Right renal pelvis (tissue), 4 donors: ENCODE data around the gene ARHGEF38. TPM values are rescaled to one million over a fixed set of nuclear protein-coding genes. Genes with fewer than 3 reads are reported as not detected.
"Not testable (repeated sequence)": the region's sequence is repeated elsewhere in the genome, so short reads cannot be mapped to it uniquely, and the experiment has no call there.

ENCODE experiments used
- DNase-seq, 4 donors: peaks; one replicate each; pipeline ENCODE4 v3.0.0-alpha.2; 2013; ENCODE audit warnings: low read depth in 4 of 4, low spot score in 3 of 4, missing footprints in 1 of 4
- polyA plus RNA-seq, 4 donors: library from polyadenylated mRNA; unstranded; fragments of 120-200 nt; gene quantifications; one replicate each; pipeline ENCODE4 v1.2.1, GENCODE V29; 2013; ENCODE audit not compliant: insufficient read length in 4 of 4

ARHGEF38 gene
- polyA plus RNA-seq, 4 donors, result 3.3 to 6.0 (median 5.2) TPM

DNA sequence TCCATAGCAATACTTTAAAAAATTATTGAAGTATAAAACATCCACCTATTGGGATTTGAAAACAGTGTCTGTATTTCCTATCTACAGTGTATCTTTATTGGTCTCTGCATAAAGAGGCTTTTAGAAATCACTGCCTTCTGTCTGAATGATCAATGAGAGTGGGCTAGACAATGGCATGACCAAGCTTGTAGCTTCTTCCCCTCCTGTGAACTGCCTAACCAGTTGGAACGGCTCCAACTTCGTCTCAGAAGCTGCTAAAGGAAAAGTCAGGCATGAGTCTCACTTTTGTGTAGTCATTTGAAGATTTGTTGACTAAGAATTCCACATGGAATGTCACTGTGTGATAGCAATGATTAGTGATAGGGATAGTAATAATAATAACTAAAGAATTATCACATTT lies 91.8 kb downstream of the ARHGEF38 start:
- no peak for DNase-seq

- DNase-seq, result no peak
These were observed 93.0 kb downstream of the ARHGEF38 start for GRCh38 chr4:105645440-105645839.

GRCh38 chr4:105650190-105650589 lies 97.8 kb downstream of the ARHGEF38 start:
- no peak for DNase-seq

GRCh38 chr4:105651884-105652283 lies 99.5 kb downstream of the ARHGEF38 start:
- DNase-seq, result no peak

- no peak for DNase-seq
These were observed 100.0 kb downstream of the ARHGEF38 start for GRCh38 chr4:105652286-105652888.

DNA sequence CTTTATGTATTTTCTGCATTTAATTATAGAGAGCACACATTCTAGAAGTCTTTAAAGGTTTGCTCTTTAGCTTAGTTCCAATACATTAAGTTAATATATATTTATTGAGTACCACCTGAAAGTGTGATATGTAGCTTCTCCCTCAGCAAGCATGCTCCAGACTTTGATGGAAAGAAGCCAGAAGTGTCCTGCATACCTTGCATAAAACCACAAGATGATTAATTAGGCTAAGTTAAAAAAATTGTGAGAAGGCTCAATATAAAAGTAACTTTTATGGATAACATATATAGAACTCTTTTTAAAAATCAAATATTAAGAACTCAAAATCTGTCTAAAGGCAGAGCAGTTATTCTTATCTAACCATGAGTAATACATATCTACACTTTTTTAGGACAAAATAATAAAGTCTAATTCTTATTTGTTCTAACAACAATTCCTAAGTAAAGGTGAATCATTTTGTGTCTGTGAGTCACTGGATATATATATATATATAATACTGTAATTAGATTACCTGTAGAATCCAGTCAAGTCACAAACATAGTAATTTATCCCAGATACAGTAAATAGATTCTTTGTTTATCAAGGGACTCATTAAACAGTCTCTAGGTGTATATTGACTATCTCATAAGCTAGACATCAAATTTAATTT lies 104.8 kb downstream of the ARHGEF38 start:
- no peak for DNase-seq

- no peak for DNase-seq
These were observed 106.8 kb downstream of the ARHGEF38 start for GRCh38 chr4:105659190-105659589.

GRCh38 chr4:105661028-105661427 lies 108.6 kb downstream of the ARHGEF38 start:
- DNase-seq, result no peak

DNA sequence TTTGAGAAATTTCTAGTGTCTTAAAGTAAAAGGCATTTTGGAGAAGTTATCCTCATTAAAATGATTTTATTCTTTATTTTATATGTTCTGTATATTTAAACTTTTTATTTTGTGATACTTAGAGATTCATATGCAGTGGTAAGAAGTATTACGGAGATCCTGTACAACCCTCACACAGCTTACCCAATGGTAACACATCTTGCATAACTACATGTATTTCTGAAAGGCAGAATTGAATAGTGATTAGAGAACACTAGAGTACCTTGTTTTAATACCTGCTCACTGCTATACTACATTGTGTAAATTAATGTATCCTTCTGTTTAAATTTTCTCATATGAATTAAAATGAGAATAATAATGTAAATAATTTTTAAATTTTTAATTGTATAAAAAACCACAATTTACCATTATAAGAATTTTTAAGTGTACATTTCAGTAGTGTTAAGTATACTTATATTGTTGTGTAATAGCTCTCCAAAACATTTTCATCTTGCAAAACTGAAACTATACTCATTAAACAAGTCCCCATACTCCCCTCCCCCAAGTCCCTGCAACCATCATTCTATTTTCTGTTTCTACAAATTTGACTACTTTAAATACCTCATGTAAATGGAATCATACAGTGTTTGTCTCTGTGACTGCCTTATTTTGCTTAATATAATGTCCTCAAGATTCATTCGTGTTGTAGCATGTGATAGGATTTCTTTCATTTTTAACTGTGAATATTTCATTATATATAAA lies 110.7 kb downstream of the ARHGEF38 start:
- no peak for DNase-seq

DNA sequence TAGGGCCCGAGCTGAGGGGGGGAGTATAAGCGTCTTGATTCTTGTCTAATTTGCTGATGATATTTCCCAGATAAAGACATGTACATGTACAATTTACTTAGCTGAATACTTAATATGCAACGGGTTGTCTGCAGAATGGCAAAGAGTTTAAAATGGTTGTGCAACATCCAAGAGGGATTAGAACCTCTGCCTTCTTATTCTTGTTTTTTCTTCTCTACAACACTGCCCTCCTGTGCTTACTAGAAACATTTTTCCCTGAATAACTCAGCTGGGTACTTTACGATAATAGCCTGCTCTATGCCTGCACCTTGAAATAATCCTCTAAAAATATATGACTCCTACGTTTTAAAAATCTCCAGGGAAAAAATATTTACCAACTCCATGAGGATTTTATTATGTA lies 114.3 kb downstream of the ARHGEF38 start:
- DNase-seq, result no peak

- no peak for DNase-seq
These were observed 118.3 kb downstream of the ARHGEF38 start for GRCh38 chr4:105670684-105671083.

GRCh38 chr4:105671301-105671700 lies 118.9 kb downstream of the ARHGEF38 start:
- no peak for DNase-seq

GRCh38 chr4:105674011-105674410 lies 121.6 kb downstream of the ARHGEF38 start:
- no peak for DNase-seq

GRCh38 chr4:105677709-105678108 lies 125.3 kb downstream of the ARHGEF38 start:
- DNase-seq, result no peak

GRCh38 chr4:105679186-105679585 lies 126.8 kb downstream of the ARHGEF38 start:
- no peak for DNase-seq

DNA sequence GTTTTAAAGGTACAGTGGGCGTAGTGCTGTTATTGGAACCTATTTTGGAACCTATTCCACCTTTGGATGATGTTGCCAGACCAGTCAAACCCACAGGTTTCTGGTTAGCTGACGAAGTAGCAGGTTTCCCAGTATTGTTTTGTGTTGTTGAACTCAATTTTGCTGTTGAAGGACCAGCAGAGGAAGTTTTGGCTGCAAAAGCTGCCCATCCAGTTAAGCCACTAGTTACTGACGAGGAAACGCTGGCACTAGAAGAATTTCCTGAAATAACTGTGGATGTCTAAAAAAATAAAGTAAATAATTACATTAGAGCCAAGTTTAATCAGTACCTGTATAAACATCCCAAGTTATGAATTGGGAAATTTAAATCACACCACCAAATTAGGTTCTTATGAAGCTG lies 130.6 kb downstream of the ARHGEF38 start:
- DNase-seq, result no peak

- no peak for DNase-seq
These were observed 134.2 kb downstream of the ARHGEF38 start for GRCh38 chr4:105686571-105686970.

DNA sequence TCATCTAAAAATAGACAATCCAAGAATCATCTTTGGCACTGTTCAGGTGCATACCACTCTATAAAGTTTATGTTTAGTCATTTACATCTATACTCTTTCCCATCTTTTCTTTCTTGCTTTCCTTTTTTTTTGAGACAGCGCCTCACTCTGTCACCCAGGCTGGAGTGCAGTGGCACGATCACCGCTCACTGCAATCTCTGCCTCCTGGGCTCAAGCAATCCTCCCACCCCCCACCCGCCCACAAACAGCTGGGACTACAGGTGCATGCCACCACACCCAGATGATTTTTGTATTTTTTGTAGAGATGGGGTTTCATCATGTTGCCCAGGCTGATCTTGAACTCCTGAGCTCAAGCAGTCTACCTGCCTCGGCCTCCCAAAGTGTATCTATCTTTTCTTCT lies 142.4 kb downstream of the ARHGEF38 start:
- DNase-seq, result not testable (repeated sequence)

GRCh38 chr4:105695832-105696231 lies 143.4 kb downstream of the ARHGEF38 start:
- DNase-seq, result not testable (repeated sequence)

DNA sequence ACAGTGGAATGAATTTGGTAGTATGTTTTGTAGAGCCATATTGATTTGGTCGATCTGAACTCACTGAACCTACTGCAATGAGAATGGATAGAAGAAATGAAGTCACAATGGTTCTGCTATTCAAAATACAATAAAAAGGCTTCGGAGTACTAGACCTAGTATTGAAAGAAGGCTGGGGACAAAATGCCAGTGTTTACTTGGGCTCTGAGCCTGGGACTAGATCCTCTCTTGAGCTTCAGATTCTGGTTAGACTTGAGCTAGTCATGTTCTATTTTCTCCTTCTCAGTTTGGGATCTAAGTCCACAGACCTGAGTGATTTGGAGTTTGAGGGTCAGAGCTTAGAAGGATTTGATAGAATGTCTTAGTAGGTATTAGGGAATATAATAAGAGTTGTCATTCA lies 146.2 kb downstream of the ARHGEF38 start:
- no peak for DNase-seq

DNA sequence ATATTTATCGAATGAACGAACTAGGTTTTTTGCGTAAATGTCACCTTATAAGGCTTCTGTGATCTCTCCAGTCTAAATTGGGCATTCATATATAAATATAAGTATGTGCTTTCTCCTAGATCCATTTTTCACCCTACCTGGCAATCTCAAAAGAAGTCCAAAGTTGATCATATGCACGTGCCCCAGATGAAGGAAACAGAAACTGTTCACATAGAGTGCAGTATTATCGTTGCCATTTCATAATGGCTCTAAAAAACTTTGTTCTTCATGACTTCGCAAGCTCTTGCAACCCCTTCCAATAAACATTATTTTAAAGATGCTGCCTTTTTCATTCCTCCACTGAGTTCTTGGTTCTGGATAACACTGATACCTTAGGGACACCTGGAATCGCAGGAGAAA lies 155.4 kb downstream of the ARHGEF38 start:
- DNase-seq, result no peak
